GM12875 (cell line): ENCODE results near the gene BABAM2.

Experiments used
- H3K4me3 ChIP-seq: one replicate; pipeline ENCODE4 v1.5.1; 2011; ENCODE audit warnings: low read depth, low read length, control low read depth
- TF ChIP-seq, protein P1 (sequence below): IDR thresholded peaks from 2 replicates; pipeline ENCODE4 v1.5.1; 2011; ENCODE audit warnings: low read depth, mild to moderate bottlenecking, control low read depth, inconsistent platforms, low read length, moderate library complexity, borderline replicate concordance; ENCODE audit not compliant: insufficient read depth

BABAM2 gene

DNA sequence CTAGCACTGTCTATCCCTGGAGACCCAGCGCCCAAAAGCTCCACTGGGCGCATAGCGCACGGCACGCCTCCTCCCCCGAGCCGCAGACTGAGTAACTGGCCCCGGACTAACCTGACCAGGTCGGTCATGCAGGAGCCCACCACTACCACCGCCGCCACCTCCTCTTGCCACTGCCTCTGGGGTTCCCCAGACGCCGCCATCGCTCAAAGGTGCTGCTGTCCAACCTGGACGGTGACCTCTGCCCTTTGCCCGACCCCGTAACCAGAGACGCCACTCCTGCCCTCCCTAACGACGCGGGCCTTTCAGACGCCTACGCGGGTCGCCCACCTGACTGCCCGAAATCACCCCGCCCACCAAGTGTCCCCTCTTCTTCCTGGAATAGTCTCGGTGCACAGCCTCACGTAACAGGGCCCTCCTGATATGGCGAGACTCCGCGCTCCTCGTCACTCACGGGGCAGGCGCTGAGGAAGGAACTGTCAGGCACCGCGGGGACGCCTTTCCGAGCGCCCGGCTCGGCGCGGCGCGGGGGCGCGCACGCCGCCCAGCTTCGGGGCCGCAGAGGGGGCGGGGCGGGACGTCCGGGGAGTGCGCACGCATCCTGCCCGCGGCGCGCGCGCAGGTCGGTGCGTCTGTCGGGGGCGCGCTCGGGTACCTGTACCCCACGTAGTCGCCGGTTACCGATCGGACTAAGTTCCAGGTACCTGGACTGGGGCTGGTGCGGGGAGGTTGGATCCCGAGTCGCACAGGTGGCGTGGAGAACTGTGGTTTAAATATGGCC, at the start of gene BABAM2, which contains the start of gene RBKS:
BABAM2 (plus strand) TSS at position 584 of the 778 bp plus-strand sequence. CDS start 3,828 bp downstream, outside the sequence.
RBKS (minus strand) TSS at position 242 of the 778 bp plus-strand sequence; CDS start at position 200, 42 bp downstream.
- TF ChIP-seq, protein P1, sequence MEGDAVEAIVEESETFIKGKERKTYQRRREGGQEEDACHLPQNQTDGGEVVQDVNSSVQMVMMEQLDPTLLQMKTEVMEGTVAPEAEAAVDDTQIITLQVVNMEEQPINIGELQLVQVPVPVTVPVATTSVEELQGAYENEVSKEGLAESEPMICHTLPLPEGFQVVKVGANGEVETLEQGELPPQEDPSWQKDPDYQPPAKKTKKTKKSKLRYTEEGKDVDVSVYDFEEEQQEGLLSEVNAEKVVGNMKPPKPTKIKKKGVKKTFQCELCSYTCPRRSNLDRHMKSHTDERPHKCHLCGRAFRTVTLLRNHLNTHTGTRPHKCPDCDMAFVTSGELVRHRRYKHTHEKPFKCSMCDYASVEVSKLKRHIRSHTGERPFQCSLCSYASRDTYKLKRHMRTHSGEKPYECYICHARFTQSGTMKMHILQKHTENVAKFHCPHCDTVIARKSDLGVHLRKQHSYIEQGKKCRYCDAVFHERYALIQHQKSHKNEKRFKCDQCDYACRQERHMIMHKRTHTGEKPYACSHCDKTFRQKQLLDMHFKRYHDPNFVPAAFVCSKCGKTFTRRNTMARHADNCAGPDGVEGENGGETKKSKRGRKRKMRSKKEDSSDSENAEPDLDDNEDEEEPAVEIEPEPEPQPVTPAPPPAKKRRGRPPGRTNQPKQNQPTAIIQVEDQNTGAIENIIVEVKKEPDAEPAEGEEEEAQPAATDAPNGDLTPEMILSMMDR: no peak
- H3K4me3 ChIP-seq: peak within 1 kb of the TSS; percentile 76

- H3K4me3 ChIP-seq: no peak overlapping the region
- TF ChIP-seq, protein P1: no peak
These were observed 47.6 kb upstream of the BABAM2 start for GRCh38 chr2:27842894-27843293.

- no peak overlapping the region for H3K4me3 ChIP-seq
- TF ChIP-seq, protein P1: no peak
These were observed 46.5 kb upstream of the BABAM2 start for GRCh38 chr2:27843992-27844391.

GRCh38 chr2:27844821-27845255, 45.7 kb upstream of the BABAM2 start:
- no peak overlapping the region for H3K4me3 ChIP-seq
- TF ChIP-seq, protein P1: no peak

GRCh38 chr2:27847333-27847732, 43.2 kb upstream of the BABAM2 start:
- no peak overlapping the region for H3K4me3 ChIP-seq

DNA sequence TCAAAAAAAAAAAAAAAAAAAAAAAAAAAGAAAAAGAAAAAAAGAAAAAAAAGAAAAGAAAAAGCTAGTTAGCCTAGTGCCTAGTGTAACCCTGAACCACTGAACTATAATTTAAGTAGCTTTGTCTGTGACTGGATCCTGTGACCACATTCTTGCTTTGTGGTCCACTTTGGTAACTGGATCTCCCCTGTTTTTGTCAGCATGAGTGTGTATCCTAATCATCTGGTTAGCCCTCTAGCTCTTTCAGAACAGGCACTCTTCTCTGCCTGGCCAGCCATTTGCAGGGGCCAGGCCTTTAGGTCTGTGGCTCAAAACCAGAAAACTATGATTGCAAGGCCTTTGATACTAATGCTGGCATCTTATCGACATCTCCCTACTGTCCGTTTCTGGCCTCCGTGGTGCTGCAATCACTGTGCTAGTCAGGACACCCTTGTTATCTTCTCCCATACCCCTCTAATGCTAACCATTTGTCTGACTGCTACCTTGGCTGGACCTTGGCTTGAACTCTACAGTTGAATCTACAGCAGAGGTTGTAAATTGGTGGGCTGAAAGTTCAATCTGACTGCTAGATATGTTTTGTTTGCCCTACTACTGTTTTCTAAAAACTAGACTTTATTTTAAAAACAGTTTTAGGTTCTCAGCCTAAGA, 40.8 kb upstream of the BABAM2 start:
- H3K4me3 ChIP-seq: no peak overlapping the region
- TF ChIP-seq, protein P1: no peak

More at GRCh38 chr2:27847333-27847732, 43.2 kb upstream of the BABAM2 start:
- TF ChIP-seq, protein P1: no peak
